Epithelial cell of esophagus (primary cell): ENCODE measurements around the gene KLRD1.
"Not testable (repeated sequence)": the region's sequence is repeated elsewhere in the genome, so short reads cannot be mapped to it uniquely, and the experiment has no call there.

Experiments used
- DNase-seq: peaks from one replicate; pipeline ENCODE4 v3.0.0; 2010; ENCODE audit warnings: low read depth
- H3K4me3 ChIP-seq: 2 replicates; pipeline ENCODE4 v1.5.1; 2011; ENCODE audit warnings: mild to moderate bottlenecking, low read length, control low read depth
- CTCF ChIP-seq: IDR thresholded peaks from 2 replicates; pipeline ENCODE4 v1.5.1; 2011; ENCODE audit warnings: low read depth, mild to moderate bottlenecking, low read length, control low read depth, inconsistent platforms; ENCODE audit not compliant: insufficient read depth; ENCODE audit errors: missing control alignments

The KLRD1 gene

GRCh38 chr12:10363914-10364814, 56.5 kb downstream of the KLRD1 start:
- peak overlapping the region; percentile 61 for H3K4me3 ChIP-seq
- no peak for TF ChIP-seq CTCF
- peak; percentile 57 for DNase-seq

- peak; percentile 82 for DNase-seq
- no peak for TF ChIP-seq CTCF
- peak overlapping the region; percentile 61 for H3K4me3 ChIP-seq
These were observed 57.3 kb downstream of the KLRD1 start for GRCh38 chr12:10364815-10365622.

- peak overlapping the region; percentile 61 for H3K4me3 ChIP-seq
- peak; percentile 52 for DNase-seq
- peak; percentile 58 for TF ChIP-seq CTCF
These were observed 58.2 kb downstream of the KLRD1 start for GRCh38 chr12:10365696-10366405.

GRCh38 chr12:10366875-10367274, 59.2 kb downstream of the KLRD1 start:
- DNase-seq, result peak; percentile 37

GRCh38 chr12:10367714-10368113, 60.0 kb downstream of the KLRD1 start:
- not testable (repeated sequence) for DNase-seq, H3K4me3 ChIP-seq

More at GRCh38 chr12:10366875-10367274, 59.2 kb downstream of the KLRD1 start:
- peak; percentile 35 for TF ChIP-seq CTCF
- H3K4me3 ChIP-seq, result no peak overlapping the region

- no peak for DNase-seq
- no peak for TF ChIP-seq CTCF
- H3K4me3 ChIP-seq, result no peak overlapping the region
These were observed 60.8 kb downstream of the KLRD1 start for GRCh38 chr12:10368206-10369171.
